Measurements from ENCODE around the gene YPEL1.

GRCh38 chr22:21710156-21710555 lies 25.4 kb downstream of the YPEL1 start:
- TF ChIP-seq CTCF (IDR thresholded peaks at IDR 0.05) (no peak), POLR2A (IDR thresholded peaks at IDR 0.05) (no peak)

All from body of pancreas (tissue), 4 donors.